ENCODE measurements around the gene CCDC9.

CCDC9 gene

DNA sequence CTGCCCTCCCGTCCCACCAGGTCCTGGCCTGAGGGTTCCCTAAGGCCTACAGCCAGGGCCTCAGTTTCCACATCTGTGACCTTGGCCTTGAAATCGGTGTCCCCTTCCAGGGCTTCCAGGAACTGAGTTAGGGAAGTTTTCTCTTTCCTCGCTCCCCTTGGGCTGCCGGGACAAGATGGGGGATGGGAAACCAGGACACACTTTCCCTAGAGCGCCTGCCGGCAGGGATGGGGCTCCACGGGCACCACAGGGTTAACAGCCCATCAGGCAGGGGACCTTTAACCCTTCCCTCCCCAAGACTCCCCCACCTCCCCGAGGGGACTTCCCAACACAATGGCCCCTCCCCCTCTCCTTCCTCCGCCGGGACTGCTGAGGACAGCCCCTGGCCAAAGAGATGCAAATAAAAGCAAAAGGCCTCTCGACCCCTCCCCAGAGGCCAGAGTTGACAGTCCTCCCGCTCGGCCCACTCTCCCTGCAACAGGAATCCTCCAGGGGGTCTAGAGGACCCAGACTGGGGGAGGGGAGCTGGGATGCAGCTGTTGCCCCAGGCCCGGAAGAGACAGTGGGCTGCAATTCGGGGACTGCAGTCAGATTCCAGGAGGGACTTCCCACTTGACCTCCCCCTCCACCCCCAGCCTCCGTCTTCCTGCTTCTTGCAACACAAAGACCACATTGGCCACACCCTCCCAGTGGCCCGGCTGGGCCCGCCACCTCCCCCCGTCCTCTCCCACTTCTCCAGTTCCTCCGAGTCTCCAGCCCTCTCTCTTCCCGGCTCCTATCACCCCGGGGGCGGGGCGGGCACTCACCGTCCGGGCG is 28.8 kb upstream of the CCDC9 start:
- TF ChIP-seq TAF1 (IDR thresholded peaks at IDR 0.05; ENCODE audit: borderline replicate concordance, insufficient read depth, low read length) (no peak), SIN3A (IDR thresholded peaks at IDR 0.05; ENCODE audit: borderline replicate concordance, insufficient read depth, low read length) (no peak; the same call in 1 of the 2 replicates), POLR2AphosphoS5 (IDR thresholded peaks at IDR 0.05; ENCODE audit: low read depth, low read length) (peak; percentile 60; the same call in 1 of the 2 replicates), FOXP2 (optimal IDR thresholded peaks at IDR 0.05; ENCODE audit: borderline replicate concordance, extremely low read depth, extremely low read length, insufficient read depth) (peak; percentile 41)
- TF ChIP-seq, protein P1, sequence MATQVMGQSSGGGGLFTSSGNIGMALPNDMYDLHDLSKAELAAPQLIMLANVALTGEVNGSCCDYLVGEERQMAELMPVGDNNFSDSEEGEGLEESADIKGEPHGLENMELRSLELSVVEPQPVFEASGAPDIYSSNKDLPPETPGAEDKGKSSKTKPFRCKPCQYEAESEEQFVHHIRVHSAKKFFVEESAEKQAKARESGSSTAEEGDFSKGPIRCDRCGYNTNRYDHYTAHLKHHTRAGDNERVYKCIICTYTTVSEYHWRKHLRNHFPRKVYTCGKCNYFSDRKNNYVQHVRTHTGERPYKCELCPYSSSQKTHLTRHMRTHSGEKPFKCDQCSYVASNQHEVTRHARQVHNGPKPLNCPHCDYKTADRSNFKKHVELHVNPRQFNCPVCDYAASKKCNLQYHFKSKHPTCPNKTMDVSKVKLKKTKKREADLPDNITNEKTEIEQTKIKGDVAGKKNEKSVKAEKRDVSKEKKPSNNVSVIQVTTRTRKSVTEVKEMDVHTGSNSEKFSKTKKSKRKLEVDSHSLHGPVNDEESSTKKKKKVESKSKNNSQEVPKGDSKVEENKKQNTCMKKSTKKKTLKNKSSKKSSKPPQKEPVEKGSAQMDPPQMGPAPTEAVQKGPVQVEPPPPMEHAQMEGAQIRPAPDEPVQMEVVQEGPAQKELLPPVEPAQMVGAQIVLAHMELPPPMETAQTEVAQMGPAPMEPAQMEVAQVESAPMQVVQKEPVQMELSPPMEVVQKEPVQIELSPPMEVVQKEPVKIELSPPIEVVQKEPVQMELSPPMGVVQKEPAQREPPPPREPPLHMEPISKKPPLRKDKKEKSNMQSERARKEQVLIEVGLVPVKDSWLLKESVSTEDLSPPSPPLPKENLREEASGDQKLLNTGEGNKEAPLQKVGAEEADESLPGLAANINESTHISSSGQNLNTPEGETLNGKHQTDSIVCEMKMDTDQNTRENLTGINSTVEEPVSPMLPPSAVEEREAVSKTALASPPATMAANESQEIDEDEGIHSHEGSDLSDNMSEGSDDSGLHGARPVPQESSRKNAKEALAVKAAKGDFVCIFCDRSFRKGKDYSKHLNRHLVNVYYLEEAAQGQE (IDR thresholded peaks at IDR 0.05; ENCODE audit: insufficient read depth in 1 of 2, low read depth in 2 of 2, low read length in 2 of 2), result no peak; a peak in 1 of 4 replicates

DNA sequence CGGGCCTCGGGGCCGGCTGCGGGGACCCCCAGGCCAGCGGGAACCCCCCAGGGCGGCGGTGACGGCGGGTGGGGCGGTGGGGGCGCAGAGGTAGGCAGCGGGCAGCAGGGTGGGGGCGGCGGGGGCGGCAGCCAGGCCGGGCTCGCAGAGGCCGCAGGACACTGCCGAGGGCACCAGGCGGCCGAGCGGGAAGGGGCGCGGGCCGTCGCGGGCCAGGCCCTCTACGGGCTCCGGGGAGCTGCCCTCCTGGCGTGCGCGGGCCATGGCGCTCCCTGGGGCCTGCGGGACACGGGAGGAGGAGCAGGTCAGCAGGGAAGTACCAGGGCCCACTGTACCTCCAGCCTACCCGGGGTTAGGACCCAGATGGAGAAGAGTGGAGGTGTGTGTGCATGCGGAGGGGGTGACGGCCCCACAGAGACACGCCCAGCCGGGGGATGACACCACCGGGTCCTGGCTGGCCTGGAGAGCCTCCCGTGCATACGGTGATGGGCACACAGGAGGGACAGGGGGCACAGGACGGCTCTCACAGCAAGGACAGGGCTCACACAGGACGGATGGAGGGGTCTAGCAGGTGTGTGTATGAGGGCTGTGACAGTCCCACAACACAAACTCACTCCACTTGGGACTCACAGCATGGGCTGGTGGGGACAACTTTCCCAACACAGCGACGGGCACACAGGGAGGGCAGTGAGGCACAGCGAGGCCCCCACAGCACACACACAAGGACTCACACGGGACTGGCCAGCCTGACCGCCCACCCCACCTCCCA is 28.0 kb upstream of the CCDC9 start:
- TF ChIP-seq, protein P1 (IDR thresholded peaks at IDR 0.05; ENCODE audit: insufficient read depth in 1 of 2, low read depth in 2 of 2, low read length in 2 of 2), result no peak
- TF ChIP-seq POLR2AphosphoS5 (IDR thresholded peaks at IDR 0.05; ENCODE audit: low read depth, low read length) (no peak), SIN3A (IDR thresholded peaks at IDR 0.05; ENCODE audit: borderline replicate concordance, insufficient read depth, low read length) (no peak), TAF1 (IDR thresholded peaks at IDR 0.05; ENCODE audit: borderline replicate concordance, insufficient read depth, low read length) (no peak), FOXP2 (optimal IDR thresholded peaks at IDR 0.05; ENCODE audit: borderline replicate concordance, extremely low read depth, extremely low read length, insufficient read depth) (peak; percentile 52)

DNA sequence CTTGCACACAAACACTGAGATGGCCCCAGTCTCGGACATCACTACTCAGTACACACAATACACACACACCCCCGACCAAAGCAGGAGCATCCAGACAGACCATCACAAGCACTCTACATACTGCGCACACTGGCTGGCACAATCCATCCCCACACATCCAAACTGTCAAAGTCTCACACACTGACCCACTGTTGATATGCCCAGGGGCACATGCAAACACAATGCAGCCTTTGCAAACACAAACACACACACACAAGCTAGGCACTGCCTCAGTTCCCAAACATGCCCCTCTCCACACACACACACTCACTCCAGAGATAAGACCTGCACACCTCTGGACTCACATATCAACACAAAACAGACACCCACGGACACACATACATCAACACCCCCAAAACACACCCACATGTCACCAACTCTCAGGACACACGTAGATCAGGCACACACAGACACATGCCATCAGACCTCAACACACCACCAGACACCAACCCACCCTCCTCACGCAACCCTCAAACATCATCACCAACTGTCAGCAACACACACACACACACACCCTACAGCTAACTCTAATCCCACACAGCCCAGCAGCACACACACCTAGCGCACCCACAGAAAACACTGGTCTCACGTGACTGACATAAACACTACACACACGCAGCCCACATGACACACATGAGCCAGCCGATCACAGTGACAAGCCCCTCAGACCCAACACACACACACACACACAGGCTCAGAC is 27.2 kb upstream of the CCDC9 start:
- TF ChIP-seq TAF1 (IDR thresholded peaks at IDR 0.05; ENCODE audit: borderline replicate concordance, insufficient read depth, low read length) (no peak), POLR2AphosphoS5 (IDR thresholded peaks at IDR 0.05; ENCODE audit: low read depth, low read length) (no peak), FOXP2 (optimal IDR thresholded peaks at IDR 0.05; ENCODE audit: borderline replicate concordance, extremely low read depth, extremely low read length, insufficient read depth) (no peak), SIN3A (IDR thresholded peaks at IDR 0.05; ENCODE audit: borderline replicate concordance, insufficient read depth, low read length) (no peak)
- TF ChIP-seq, protein P1 (IDR thresholded peaks at IDR 0.05; ENCODE audit: insufficient read depth in 1 of 2, low read depth in 2 of 2, low read length in 2 of 2), result no peak

DNA sequence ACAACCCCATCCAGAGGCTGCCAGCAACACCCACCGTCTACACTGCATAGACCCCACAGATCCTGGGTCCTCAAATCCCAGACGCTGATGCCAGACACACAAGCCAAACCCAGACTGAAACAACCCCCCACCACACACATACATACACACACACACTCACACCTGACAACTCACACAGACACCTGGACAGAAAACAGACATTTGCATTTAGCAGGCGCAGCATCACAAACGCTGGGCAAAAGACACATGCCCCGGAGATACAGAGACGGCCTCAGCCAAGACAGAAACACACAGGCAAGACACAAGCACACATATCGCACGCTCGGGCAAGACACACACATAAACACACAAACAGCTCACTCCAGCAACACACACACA is 26.7 kb upstream of the CCDC9 start:
- TF ChIP-seq SIN3A (IDR thresholded peaks at IDR 0.05; ENCODE audit: borderline replicate concordance, insufficient read depth, low read length) (no peak), POLR2AphosphoS5 (IDR thresholded peaks at IDR 0.05; ENCODE audit: low read depth, low read length) (no peak), FOXP2 (optimal IDR thresholded peaks at IDR 0.05; ENCODE audit: borderline replicate concordance, extremely low read depth, extremely low read length, insufficient read depth) (no peak), TAF1 (IDR thresholded peaks at IDR 0.05; ENCODE audit: borderline replicate concordance, insufficient read depth, low read length) (no peak)
- TF ChIP-seq, protein P1 (IDR thresholded peaks at IDR 0.05; ENCODE audit: insufficient read depth in 1 of 2, low read depth in 2 of 2, low read length in 2 of 2), result no peak

All from PFSK-1 (cell line).